ENCODE measurements around the gene LRCOL1.
"Not testable (repeated sequence)": the region's sequence is repeated elsewhere in the genome, so short reads cannot be mapped to it uniquely, and the experiment has no call there.

Gene LRCOL1

GRCh38 chr12:132601171-132601883 is 9.1 kb downstream of the LRCOL1 start:
- in situ Hi-C loops (cut with HindIII; ENCODE audit: low sequenced_read_pairs), result no loop called here
- H3K4me3 ChIP-seq (ENCODE audit: low read depth, low read length), result no peak overlapping the region
- TF ChIP-seq CTCF (IDR thresholded peaks at IDR 0.05; ENCODE audit: low read depth, low read length, missing control alignments), result no peak
- DNase-seq (ENCODE audit: low read depth), result no peak

- no peak for DNase-seq (ENCODE audit: low read depth)
- TF ChIP-seq CTCF (IDR thresholded peaks at IDR 0.05; ENCODE audit: low read depth, low read length, missing control alignments), result peak; percentile 79
- H3K4me3 ChIP-seq (ENCODE audit: low read depth, low read length), result peak overlapping the region; percentile 30
- in situ Hi-C loops (cut with HindIII; ENCODE audit: low sequenced_read_pairs), result no loop called here
Observed at GRCh38 chr12:132600048-132601032, 10.0 kb downstream of the LRCOL1 start.

GRCh38 chr12:132599502-132599901 is 10.9 kb downstream of the LRCOL1 start:
- H3K4me3 ChIP-seq (ENCODE audit: low read depth, low read length); DNase-seq (ENCODE audit: low read depth); in situ Hi-C loops (cut with HindIII; ENCODE audit: low sequenced_read_pairs): not testable (repeated sequence)

DNA sequence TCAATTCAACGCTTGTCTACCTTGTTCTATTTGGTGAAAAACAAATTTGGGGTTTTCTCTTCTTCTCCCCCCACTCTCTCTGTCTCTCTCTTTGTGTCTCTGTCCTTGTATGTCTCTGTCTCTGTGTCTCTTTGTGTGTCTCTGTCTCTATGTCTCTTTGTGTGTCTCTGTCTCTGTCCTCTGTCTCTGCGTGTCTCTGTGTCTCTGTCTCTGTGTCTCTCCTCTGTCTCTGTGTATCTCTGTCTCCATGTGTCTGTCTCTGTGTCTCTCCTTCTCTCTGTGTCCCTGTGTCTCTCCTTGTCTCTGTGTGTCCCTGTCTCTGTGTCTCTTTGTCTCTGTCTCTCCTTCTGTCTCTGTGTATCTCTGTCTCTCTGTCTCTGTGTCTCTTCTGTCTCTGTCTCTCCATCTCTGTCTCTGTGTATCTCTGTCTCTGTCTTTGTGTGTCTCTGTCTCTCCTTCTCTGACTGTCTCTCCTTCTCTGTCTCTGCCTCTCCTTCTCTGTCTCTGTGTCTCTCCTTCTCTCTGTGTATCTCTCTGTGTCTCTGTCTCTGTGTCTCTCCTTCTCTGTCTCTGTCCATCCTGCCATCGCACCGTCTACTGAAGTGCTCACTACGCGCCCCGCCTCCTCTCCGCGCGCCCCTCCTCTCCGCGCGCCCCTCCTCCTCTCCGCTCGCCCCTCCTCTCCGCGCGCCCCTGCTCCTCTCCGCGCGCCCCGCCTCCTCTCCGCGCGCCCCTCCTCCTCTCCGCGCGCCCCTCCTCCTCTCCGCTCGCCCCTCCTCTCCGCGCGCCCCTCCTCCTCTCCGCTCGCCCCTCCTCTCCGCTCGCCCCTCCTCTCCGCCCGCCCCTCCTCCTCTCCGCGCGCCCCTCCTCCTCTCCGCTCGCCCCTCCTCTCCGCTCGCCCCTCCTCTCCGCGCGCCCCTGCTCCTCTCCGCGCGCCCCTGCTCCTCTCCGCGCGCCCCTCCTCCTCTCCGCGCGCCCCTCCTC is 12.8 kb downstream of the LRCOL1 start:
- in situ Hi-C loops (cut with HindIII; ENCODE audit: low sequenced_read_pairs), result no loop called here
- TF ChIP-seq CTCF (IDR thresholded peaks at IDR 0.05; ENCODE audit: low read depth, low read length, missing control alignments), result no peak
- H3K4me3 ChIP-seq (ENCODE audit: low read depth, low read length), result peak overlapping the region; percentile 39
- DNase-seq (ENCODE audit: low read depth), result no peak

GRCh38 chr12:132596016-132596415 is 14.4 kb downstream of the LRCOL1 start:
- no peak for DNase-seq (ENCODE audit: low read depth)
- in situ Hi-C loops (cut with HindIII; ENCODE audit: low sequenced_read_pairs), result no loop called here
- H3K4me3 ChIP-seq (ENCODE audit: low read depth, low read length), result no peak overlapping the region
- no peak for TF ChIP-seq CTCF (IDR thresholded peaks at IDR 0.05; ENCODE audit: low read depth, low read length, missing control alignments)

- no peak overlapping the region for H3K4me3 ChIP-seq (ENCODE audit: low read depth, low read length)
- in situ Hi-C loops (cut with HindIII; ENCODE audit: low sequenced_read_pairs), result no loop called here
- DNase-seq (ENCODE audit: low read depth), result no peak
- TF ChIP-seq CTCF (IDR thresholded peaks at IDR 0.05; ENCODE audit: low read depth, low read length, missing control alignments), result no peak
Observed at GRCh38 chr12:132595183-132595582, 15.2 kb downstream of the LRCOL1 start.
